ENCODE data around the gene SLC50A1.

- TF ChIP-seq CTCF (IDR thresholded peaks at IDR 0.05; ENCODE audit: low read length) (no peak), EZH2phosphoT487 (IDR thresholded peaks at IDR 0.05; ENCODE audit: low read length) (no peak)
These were observed 43.0 kb upstream of the SLC50A1 start for GRCh38 chr1:155092641-155093040.

Data from MM.1S (cell line).